ENCODE measurements around the gene KDM4C.

- TF ChIP-seq POLR2AphosphoS5 (IDR thresholded peaks at IDR 0.05): no peak
- TF ChIP-seq POLR2A (IDR thresholded peaks at IDR 0.05): no peak
- no peak for TF ChIP-seq CTCF (IDR thresholded peaks at IDR 0.05)
Measured at GRCh38 chr9:6842584-6842947, 84.8 kb downstream of the KDM4C start.
